HCT116 (cell line): ENCODE results near the gene CALN1. TPM values are rescaled to one million over a fixed set of nuclear protein-coding genes. Genes with fewer than 3 reads are reported as not detected.
"Not testable (repeated sequence)": the region's sequence is repeated elsewhere in the genome, so short reads cannot be mapped to it uniquely, and the experiment has no call there.

ENCODE experiments used
- ATAC-seq: fragments of 200-7000 bp; cut with Tn5 transposase; 2 replicates; pipeline ENCODE4 v1.9.1; 2020; ENCODE audit warnings: mild to moderate bottlenecking, moderate library complexity
- BruUV-seq: library from RNA; stranded (reverse); fragments of 400-500 nt; replicated peaks from 2 replicates; lab custom pipeline; 2021; lab: Mats Ljungman, UMichigan
- CTCF ChIA-PET: fragments of 300-600 bp; sonication (Branson Sonifier 250); formaldehyde crosslinking; loops from one replicate; lab custom pipeline; 2021; ENCODE audit warnings: antibody characterized with exemption; lab: Charles Lee
- POLR2A ChIA-PET: fragments of 300-600, 350-600 bp; sonication (Branson Sonifier 250); formaldehyde crosslinking; loops from one replicate; lab custom pipeline; 2021; ENCODE audit warnings: antibody characterized with exemption; lab: Charles Lee
- RAD21 ChIA-PET, 2 experiments: fragments of 300-600 bp; sonication (Branson Sonifier 250); formaldehyde crosslinking; loops; one replicate each; lab custom pipeline; 2023; ENCODE audit warnings: low total read pairs in 2 of 2; ENCODE audit not compliant: uncharacterized antibody in 2 of 2, unreplicated experiment in 2 of 2, low non-redundant PET in 1 of 2; lab: Charles Lee
- DNase-seq: peaks from one replicate; pipeline ENCODE4 v3.0.0-alpha.2; 2010; ENCODE audit warnings: low read depth, low spot score
- H2AFZ ChIP-seq: fragments of 200-600 bp; shearing (Covaris generic), sonication (generic); 2 replicates; pipeline ENCODE4 v1.6.1; 2017; ENCODE audit warnings: low read depth, mixed run types, mixed read lengths, antibody characterized with exemption, low read length; ENCODE audit not compliant: poor library complexity, severe bottlenecking
- H3K27ac ChIP-seq: 2 replicates; pipeline ENCODE4 v1.5.1; 2012; ENCODE audit warnings: low read depth, low read length
- H3K27me3 ChIP-seq: fragments of 200-600 bp; sonication (generic); 2 replicates; pipeline ENCODE4 v1.6.1; 2016; ENCODE audit warnings: mixed run types, low read length, mixed read lengths; ENCODE audit not compliant: insufficient read depth
- H3K36me3 ChIP-seq, 2 experiments: fragments of 200-500 bp in 1 of 2; fragments of 200-600 bp in 1 of 2; sonication (Bioruptor generic) in 1 of 2; sonication (generic) in 1 of 2; 2 replicates each; pipeline versions ENCODE4 v1.5.1 to v1.6.1; 2014 to 2016; ENCODE audit warnings: low read length in 2 of 2, inconsistent platforms in 1 of 2, mixed read lengths in 1 of 2, mixed run types in 1 of 2; ENCODE audit not compliant: insufficient read depth in 2 of 2, control insufficient read depth in 1 of 2
- H3K4me1 ChIP-seq, 2 experiments: fragments of 200-600 bp in 1 of 2; sonication (generic) in 1 of 2; 2 replicates each; pipeline versions ENCODE4 v1.5.1 to v1.6.1; 2012 to 2017; ENCODE audit warnings: low read length in 2 of 2, inconsistent platforms in 1 of 2, mild to moderate bottlenecking in 1 of 2, mixed read lengths in 1 of 2, mixed run types in 1 of 2, moderate library complexity in 1 of 2; ENCODE audit not compliant: insufficient read depth in 2 of 2, control insufficient read depth in 1 of 2
- H3K4me2 ChIP-seq: fragments of 200-600 bp; sonication (generic); 2 replicates; pipeline ENCODE4 v1.6.1; 2017; ENCODE audit warnings: mixed run types, low read length, mixed read lengths
- H3K4me3 ChIP-seq, 2 experiments: fragments of 200-600 bp in 1 of 2; sonication (generic) in 1 of 2; replicated peaks in 1 of 2; 2 replicates each; pipeline ENCODE4 v1.5.1; 2011 to 2016; ENCODE audit warnings: low read length in 2 of 2, control low read depth in 1 of 2, low read depth in 1 of 2, mild to moderate bottlenecking in 1 of 2, mixed read lengths in 1 of 2, mixed run types in 1 of 2
- H3K79me2 ChIP-seq: fragments of 200-600 bp; sonication (generic); 2 replicates; pipeline ENCODE4 v1.6.1; 2017; ENCODE audit warnings: mild to moderate bottlenecking, mixed run types, low read length, moderate library complexity, mixed read lengths; ENCODE audit not compliant: insufficient read depth
- H3K9ac ChIP-seq: fragments of 200-600 bp; sonication (generic); 2 replicates; pipeline ENCODE4 v1.6.1; 2016; ENCODE audit warnings: low read length, mixed read lengths
- H3K9me2 ChIP-seq: fragments of 200-600 bp; sonication (generic), shearing (Covaris generic); 2 replicates; pipeline ENCODE4 v1.6.1; 2017; ENCODE audit warnings: mixed run types, mild to moderate bottlenecking, moderate library complexity; ENCODE audit not compliant: insufficient read depth
- H3K9me3 ChIP-seq, 2 experiments: fragments of 200-500 bp in 1 of 2; fragments of 200-600 bp in 1 of 2; sonication (Bioruptor generic) in 1 of 2; sonication (generic) in 1 of 2; 2 replicates each; pipeline ENCODE4 v1.6.1; 2014 to 2017; ENCODE audit warnings: low read length in 2 of 2, mixed read lengths in 2 of 2, inconsistent platforms in 1 of 2, low read depth in 1 of 2, mild to moderate bottlenecking in 1 of 2, mixed run types in 1 of 2, moderate library complexity in 1 of 2; ENCODE audit not compliant: control insufficient read depth in 1 of 2, insufficient read depth in 1 of 2
- H4K20me1 ChIP-seq: fragments of 200-600 bp; sonication (generic), shearing (Covaris generic); 2 replicates; pipeline ENCODE4 v1.6.1; 2017; ENCODE audit warnings: mixed run types, mild to moderate bottlenecking, moderate library complexity; ENCODE audit not compliant: insufficient read depth
- EZH2phosphoT487 ChIP-seq: fragments of 200-600 bp; IDR thresholded peaks from 2 replicates; pipeline ENCODE4 v1.6.1; 2018; ENCODE audit warnings: antibody characterized with exemption, borderline replicate concordance
- POLR2A ChIP-seq: IDR thresholded peaks from 2 replicates; pipeline ENCODE4 v1.7.0; 2011; ENCODE audit warnings: borderline replicate concordance; ENCODE audit not compliant: insufficient read depth, insufficient read length; ENCODE audit errors: extremely low read depth
- SIN3A ChIP-seq: IDR thresholded peaks from 2 replicates; pipeline ENCODE4 v1.6.1; 2012; ENCODE audit warnings: low read depth
- intact Hi-C: fragments of 100-400 bp; cut with micrococcal nuclease; formaldehyde crosslinking; loops from 2 replicates; pipeline ENCODE4 v1.10.0; 2022
- total RNA-seq: library from RNA; stranded (reverse); gene quantifications from one replicate; pipeline ENCODE4 v1.2.1, GENCODE V29; 2021; ENCODE audit not compliant: unreplicated experiment
- TF ChIP-seq, protein P1 (sequence below): IDR thresholded peaks from 2 replicates; pipeline ENCODE4 v1.6.1; 2012; ENCODE audit warnings: low read depth
- TF ChIP-seq, protein P2 (sequence below): IDR thresholded peaks from 2 replicates; pipeline ENCODE4 v1.6.1; 2012

The CALN1 gene
- total RNA-seq, 1 experiment from 2014 or later, result 0.17 TPM

DNA sequence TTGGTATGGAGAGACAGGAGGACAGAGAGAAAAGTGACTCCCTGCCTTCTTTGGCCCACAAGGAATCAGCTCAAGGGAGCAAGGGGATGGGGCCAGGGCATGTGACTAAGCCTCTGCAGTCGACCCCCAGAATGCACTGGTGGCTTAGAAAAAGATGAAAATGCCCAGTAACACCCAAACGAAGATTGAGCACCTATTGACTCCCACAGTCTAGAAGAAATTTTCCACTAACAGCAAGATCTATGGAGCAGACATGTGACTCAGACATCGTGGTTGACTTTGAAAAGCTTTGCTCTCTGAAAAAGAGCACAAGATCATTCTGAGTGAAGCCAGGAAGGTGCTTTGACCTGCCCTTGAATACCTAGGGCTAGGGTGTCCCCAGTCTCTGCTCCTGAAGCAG is 586.0 kb downstream of the CALN1 start (continued):
- TF ChIP-seq SIN3A, result no peak
- TF ChIP-seq EZH2phosphoT487, result no peak
- no peak for TF ChIP-seq POLR2A
- TF ChIP-seq, protein P1, sequence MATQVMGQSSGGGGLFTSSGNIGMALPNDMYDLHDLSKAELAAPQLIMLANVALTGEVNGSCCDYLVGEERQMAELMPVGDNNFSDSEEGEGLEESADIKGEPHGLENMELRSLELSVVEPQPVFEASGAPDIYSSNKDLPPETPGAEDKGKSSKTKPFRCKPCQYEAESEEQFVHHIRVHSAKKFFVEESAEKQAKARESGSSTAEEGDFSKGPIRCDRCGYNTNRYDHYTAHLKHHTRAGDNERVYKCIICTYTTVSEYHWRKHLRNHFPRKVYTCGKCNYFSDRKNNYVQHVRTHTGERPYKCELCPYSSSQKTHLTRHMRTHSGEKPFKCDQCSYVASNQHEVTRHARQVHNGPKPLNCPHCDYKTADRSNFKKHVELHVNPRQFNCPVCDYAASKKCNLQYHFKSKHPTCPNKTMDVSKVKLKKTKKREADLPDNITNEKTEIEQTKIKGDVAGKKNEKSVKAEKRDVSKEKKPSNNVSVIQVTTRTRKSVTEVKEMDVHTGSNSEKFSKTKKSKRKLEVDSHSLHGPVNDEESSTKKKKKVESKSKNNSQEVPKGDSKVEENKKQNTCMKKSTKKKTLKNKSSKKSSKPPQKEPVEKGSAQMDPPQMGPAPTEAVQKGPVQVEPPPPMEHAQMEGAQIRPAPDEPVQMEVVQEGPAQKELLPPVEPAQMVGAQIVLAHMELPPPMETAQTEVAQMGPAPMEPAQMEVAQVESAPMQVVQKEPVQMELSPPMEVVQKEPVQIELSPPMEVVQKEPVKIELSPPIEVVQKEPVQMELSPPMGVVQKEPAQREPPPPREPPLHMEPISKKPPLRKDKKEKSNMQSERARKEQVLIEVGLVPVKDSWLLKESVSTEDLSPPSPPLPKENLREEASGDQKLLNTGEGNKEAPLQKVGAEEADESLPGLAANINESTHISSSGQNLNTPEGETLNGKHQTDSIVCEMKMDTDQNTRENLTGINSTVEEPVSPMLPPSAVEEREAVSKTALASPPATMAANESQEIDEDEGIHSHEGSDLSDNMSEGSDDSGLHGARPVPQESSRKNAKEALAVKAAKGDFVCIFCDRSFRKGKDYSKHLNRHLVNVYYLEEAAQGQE, result no peak
- TF ChIP-seq, all 23 proteins: peak for 0

DNA sequence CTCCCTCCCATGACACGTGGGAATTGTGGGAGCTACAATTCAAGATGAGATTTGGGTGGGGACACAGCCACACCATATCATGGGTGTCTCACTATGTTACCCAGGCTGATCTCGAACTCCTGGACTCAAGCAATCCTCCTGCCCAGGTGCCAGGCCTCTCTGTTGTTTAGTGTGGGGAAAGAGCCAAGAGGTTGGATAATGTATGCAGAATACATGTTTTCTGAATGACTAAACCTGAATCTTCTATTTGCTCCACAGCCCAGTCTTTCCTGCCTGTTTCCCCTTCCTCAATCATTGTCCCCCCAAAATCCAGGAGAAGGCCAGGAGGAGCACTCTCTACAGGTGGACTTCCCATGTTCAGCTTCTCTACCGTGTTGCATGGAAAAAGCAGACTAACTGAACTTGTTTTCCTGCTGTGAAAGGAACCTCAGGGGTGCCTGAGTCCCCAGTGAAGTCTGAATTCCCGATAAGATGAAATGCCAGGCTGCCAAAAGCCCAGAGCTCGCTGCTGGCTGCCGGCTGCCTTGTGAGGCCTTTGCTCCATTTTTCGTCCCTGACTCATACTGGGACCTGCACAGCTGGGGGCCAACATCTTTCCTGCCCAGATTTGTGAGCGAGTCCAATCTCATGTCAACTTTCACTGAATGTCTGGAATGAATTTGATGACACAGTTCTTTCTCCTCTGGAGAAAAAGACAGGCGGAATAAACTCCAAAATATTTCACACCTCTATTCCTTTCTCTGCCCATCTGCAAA is 588.0 kb downstream of the CALN1 start:
- Histone ChIP-seq H3K4me1 (no peaks in the 10 kb centered on the region), H3K79me2 (no peaks in the 10 kb centered on the region), H3K4me3 (no peak overlapping the region), H3K9ac (no peak overlapping the region), H3K9me3 (peaks cover 0 to 13% of the 10 kb centered on the region in 2 experiments; a peak in 2 of 4 replicates), H3K36me3 (no peaks in the 10 kb centered on the region), H3K27ac (no peak overlapping the region), H3K4me2 (no peak overlapping the region), H3K9me2 (no peaks in the 10 kb centered on the region), H4K20me1 (no peaks in the 10 kb centered on the region), H2AFZ (no peak overlapping the region), H3K27me3 (no peaks in the 10 kb centered on the region)
- TF ChIP-seq, protein P2, sequence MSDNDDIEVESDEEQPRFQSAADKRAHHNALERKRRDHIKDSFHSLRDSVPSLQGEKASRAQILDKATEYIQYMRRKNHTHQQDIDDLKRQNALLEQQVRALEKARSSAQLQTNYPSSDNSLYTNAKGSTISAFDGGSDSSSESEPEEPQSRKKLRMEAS, result no peak
- no peak for TF ChIP-seq POLR2A
- POLR2A ChIA-PET, result no interaction called here
- ATAC-seq (no peak), DNase-seq (no peak)
- CTCF ChIA-PET, result no interaction called here
- no TSS peak for BruUV-seq
- RAD21 ChIA-PET, result no interaction called here
- intact Hi-C loops, result no loop called here

DNA sequence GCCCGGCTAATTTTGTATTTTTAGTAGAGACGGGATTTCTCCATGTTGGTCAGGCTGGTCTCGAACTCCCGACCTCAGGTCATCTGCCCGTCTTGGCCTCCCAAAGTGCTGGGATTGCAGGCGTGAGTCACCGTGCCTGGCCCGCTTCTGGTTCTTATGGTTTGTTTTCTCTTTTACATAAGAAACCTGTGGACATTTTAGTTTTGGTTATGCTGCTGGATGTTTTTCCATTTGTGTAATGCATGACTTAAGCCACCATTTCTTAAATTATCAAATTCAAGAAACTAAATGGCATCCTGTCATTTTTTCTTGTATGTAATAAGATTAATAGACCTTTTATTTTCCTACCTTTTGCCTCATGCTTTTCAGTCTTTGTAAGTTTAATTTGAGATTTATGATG is 589.7 kb downstream of the CALN1 start:
- H3K79me2 ChIP-seq, ATAC-seq, RAD21 ChIA-PET, H4K20me1 ChIP-seq, H3K27ac ChIP-seq, H3K9me2 ChIP-seq, BruUV-seq, H3K4me1 ChIP-seq, H3K4me3 ChIP-seq, CTCF ChIA-PET, H3K4me2 ChIP-seq, H3K27me3 ChIP-seq, H2AFZ ChIP-seq, POLR2A ChIA-PET, DNase-seq, intact Hi-C loops, H3K9ac ChIP-seq, H3K36me3 ChIP-seq: not testable (repeated sequence)
- H3K9me3 ChIP-seq, result peaks cover 0 to 13% of the 10 kb centered on the region in 2 experiments; a peak in 2 of 4 replicates
